A549 (cell line): ENCODE measurements around the gene TGIF1. TPM values are rescaled to one million over a fixed set of nuclear protein-coding genes. Genes with fewer than 3 reads are reported as not detected.

Experiments used
- ATAC-seq, 2 experiments: fragments of 200-7000 bp in 1 of 2; fragments of >200 bp in 1 of 2; cut with Nextera tagmentation in 1 of 2; cut with Tn5 transposase in 1 of 2; 3 replicates each; pipeline versions ENCODE4 v1.8.0 to v1.9.1; 2018 to 2020; ENCODE audit warnings: mild to moderate bottlenecking in 1 of 2, moderate library complexity in 1 of 2
- CTCF ChIA-PET: fragments of 300-600 bp; sonication (Branson Sonifier 250); formaldehyde crosslinking; extraction: SDS; loops from one replicate; lab custom pipeline; 2021; ENCODE audit warnings: antibody characterized with exemption, inconsistent platforms; lab: Yijun Ruan, JAX
- POLR2A ChIA-PET: fragments of 350-600 bp; formaldehyde crosslinking; extraction: SDS; loops from one replicate; lab custom pipeline; 2021; ENCODE audit warnings: antibody characterized with exemption, inconsistent platforms; lab: Yijun Ruan, JAX
- DNase-seq, 2 experiments: peaks; one replicate each; pipeline versions ENCODE4 v3.0.0 to v3.0.0-alpha.2; 2011 to 2016; ENCODE audit warnings: low read depth in 1 of 2, low spot score in 1 of 2
- FAIRE-seq: peaks from 2 replicates; lab custom pipeline; 2011; peaks lifted over from hg19 to GRCh38; lab: Jason Lieb, UNC
- H3K27ac ChIP-seq, 2 experiments: fragments of >200 bp; sonication (Bioruptor Twin); formaldehyde crosslinking; 3 replicates each; pipeline ENCODE4 v1.5.1; 2016 to 2017
- H3K4me1 ChIP-seq: fragments of >200 bp; sonication (Bioruptor Twin); formaldehyde crosslinking; 3 replicates; pipeline ENCODE4 v1.6.1; 2016
- H3K4me2 ChIP-seq: fragments of >200 bp; sonication (Bioruptor Twin); formaldehyde crosslinking; 3 replicates; pipeline ENCODE4 v1.6.1; 2016
- H3K4me3 ChIP-seq: fragments of >200 bp; sonication (Bioruptor Twin); formaldehyde crosslinking; 3 replicates; pipeline ENCODE4 v1.5.1; 2016
- H3K9me3 ChIP-seq: fragments of >200 bp; sonication (Bioruptor Twin); formaldehyde crosslinking; 3 replicates; pipeline ENCODE4 v1.6.1; 2016
- CEBPB ChIP-seq, 2 experiments: fragments of >200 bp in 1 of 2; sonication (Bioruptor Twin) in 1 of 2; formaldehyde crosslinking in 1 of 2; IDR thresholded peaks; 2 replicates each; pipeline ENCODE4 v1.6.1; 2012 to 2016
- CHD4 ChIP-seq: fragments of 200-600 bp; sonication (generic); IDR thresholded peaks from 2 replicates; pipeline ENCODE4 v1.6.1; 2016; ENCODE audit warnings: antibody characterized with exemption, mild to moderate bottlenecking, borderline replicate concordance
- EP300 ChIP-seq, 2 experiments: fragments of >200 bp; sonication (Bioruptor Twin); formaldehyde crosslinking; IDR thresholded peaks; 2 replicates in 1 of 2; 3 replicates in 1 of 2; pipeline ENCODE4 v1.6.1; 2016 to 2017
- FOSB ChIP-seq: fragments of 250-450 bp; sonication (Bioruptor Pico); IDR thresholded peaks from 2 replicates; pipeline ENCODE4 v1.5.0; 2020; ENCODE audit warnings: mild to moderate bottlenecking, moderate library complexity
- FOSL2 ChIP-seq, 2 experiments: fragments of 450-650 bp in 1 of 2; fragments of >200 bp in 1 of 2; sonication (Bioruptor Twin) in 1 of 2; formaldehyde crosslinking; IDR thresholded peaks; 2 replicates each; pipeline versions ENCODE4 v1.5.0 to v1.6.1; 2016 to 2020; ENCODE audit warnings: mild to moderate bottlenecking in 1 of 2, moderate library complexity in 1 of 2
- FOXS1 ChIP-seq: fragments of 250-450 bp; sonication (Bioruptor Pico); IDR thresholded peaks from 2 replicates; pipeline ENCODE4 v1.5.0; 2020; ENCODE audit warnings: mild to moderate bottlenecking, moderate library complexity
- GATA3 ChIP-seq: IDR thresholded peaks from 2 replicates; pipeline ENCODE4 v1.6.1; 2012; ENCODE audit warnings: borderline replicate concordance
- MAFK ChIP-seq: fragments of 450-650 bp; IDR thresholded peaks from 2 replicates; pipeline ENCODE4 v1.6.1; 2014; ENCODE audit not compliant: partially characterized antibody
- MAZ ChIP-seq: fragments of 150-350 bp; IDR thresholded peaks from 2 replicates; pipeline ENCODE4 v1.6.1; 2014; ENCODE audit warnings: antibody characterized with exemption, low read depth, low read length, borderline replicate concordance
- NR3C1 ChIP-seq: fragments of >200 bp; sonication (Bioruptor Twin); formaldehyde crosslinking; IDR thresholded peaks from 3 replicates; pipeline ENCODE4 v1.6.1; 2017
- PHF8 ChIP-seq: fragments of 200-600 bp; sonication (generic); IDR thresholded peaks from 2 replicates; pipeline ENCODE4 v1.6.1; 2016; ENCODE audit warnings: low read depth, mild to moderate bottlenecking, antibody characterized with exemption, moderate library complexity, borderline replicate concordance
- RAD21 ChIP-seq, 2 experiments: fragments of >200 bp in 1 of 2; sonication (Bioruptor Twin) in 1 of 2; formaldehyde crosslinking in 1 of 2; IDR thresholded peaks in 1 of 2; conservative IDR thresholded peaks in 1 of 2; 2 replicates in 1 of 2; 3 replicates in 1 of 2; pipeline ENCODE4 v1.6.1; 2012 to 2018; ENCODE audit warnings: inconsistent platforms in 1 of 2
- RARB ChIP-seq: fragments of 250-450 bp; sonication (Bioruptor Pico); IDR thresholded peaks from 2 replicates; pipeline ENCODE4 v1.8.0; 2021; ENCODE audit warnings: mild to moderate bottlenecking, moderate library complexity
- ZNF302 ChIP-seq: fragments of 250-450 bp; sonication (Bioruptor Pico); IDR thresholded peaks from 2 replicates; pipeline ENCODE4 v1.9.0; 2021; ENCODE audit warnings: inconsistent platforms, mild to moderate bottlenecking, moderate library complexity
- WGBS: methylation state at CpG from one replicate; pipeline ENCODE4 v1.1.6; 2017; ENCODE audit errors: missing lambda C conversion rate; 5-methylcytosine and 5-hydroxymethylcytosine counted together
- polyA plus RNA-seq, 4 experiments: library from polyadenylated mRNA; depleted of rRNA in 3 of 4; stranded (reverse); fragments of >200 nt; fragmentation: RNase III in 1 of 4; extraction: RNeasy Plus Mini Kit Qiagen cat#74134 plus additional on column Dnase treatment in 1 of 4; gene quantifications; 2 replicates in 3 of 4; 3 replicates in 1 of 4; pipeline ENCODE4 v1.2.3, GENCODE V29; 2011 to 2017
- TF ChIP-seq, protein P1 (sequence below): fragments of >200 bp; sonication (Bioruptor Twin); formaldehyde crosslinking; IDR thresholded peaks from 3 replicates; pipeline ENCODE4 v1.5.1; 2016
- TF ChIP-seq, protein P2 (sequence below): fragments of 200-600 bp; sonication (generic); IDR thresholded peaks from 2 replicates; pipeline ENCODE4 v1.6.1; 2016; ENCODE audit warnings: antibody characterized with exemption, mild to moderate bottlenecking, moderate library complexity
- TF ChIP-seq, protein P3 (sequence below): IDR thresholded peaks from 2 replicates; pipeline ENCODE4 v1.6.1; 2012

The TGIF1 gene
- polyA plus RNA-seq, 2 of the 4 experiments (the other 2 are of a cell fraction): 160 to 174 TPM

DNA sequence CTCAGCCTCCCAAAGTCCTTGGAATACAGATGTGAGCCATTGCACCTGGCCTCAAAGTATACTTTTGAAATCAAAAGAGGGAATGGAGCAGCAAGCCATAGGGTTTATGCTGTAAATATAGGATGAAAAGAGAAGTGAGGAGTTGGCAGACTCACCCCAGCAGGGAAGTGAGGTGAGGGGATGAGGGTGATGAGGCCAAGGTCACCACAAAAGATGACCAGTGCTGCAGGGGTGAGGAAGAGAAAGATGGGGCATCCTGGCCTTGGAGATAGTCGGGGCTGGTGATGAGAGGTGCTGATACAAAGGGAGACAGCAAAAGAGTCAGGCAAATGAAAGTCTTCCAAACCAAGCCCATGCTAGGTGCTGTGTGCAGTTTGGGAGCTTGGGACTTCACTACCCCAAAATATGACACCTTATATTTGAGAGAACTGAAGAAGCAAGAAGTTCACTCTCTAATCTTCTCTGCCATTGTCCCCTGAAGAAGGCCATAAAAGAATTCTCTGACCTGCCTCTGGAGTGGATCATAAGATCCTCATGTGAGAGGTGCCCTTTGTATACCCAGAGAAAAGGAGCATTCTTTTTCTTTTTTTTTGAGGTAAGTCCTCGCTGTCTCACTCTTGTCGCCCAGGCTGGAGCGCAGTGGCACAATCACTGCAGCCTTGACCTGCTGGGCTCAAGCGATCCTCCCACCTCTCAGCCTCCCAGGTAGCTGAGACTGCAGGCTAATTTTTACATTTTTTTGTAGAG lies 31.0 kb downstream of the TGIF1 start:
- POLR2A ChIA-PET: no interaction called here
- no peak overlapping the region for H3K4me2 ChIP-seq
- H3K27ac ChIP-seq: peak overlapping the region in 1 of 2 experiments; percentile 46; a peak in 2 of 6 replicates
- no peak for TF ChIP-seq MAFK
- TF ChIP-seq FOXS1: no peak
- TF ChIP-seq RARB (CRISPR knock-in tag): no peak
- TF ChIP-seq, protein P1, sequence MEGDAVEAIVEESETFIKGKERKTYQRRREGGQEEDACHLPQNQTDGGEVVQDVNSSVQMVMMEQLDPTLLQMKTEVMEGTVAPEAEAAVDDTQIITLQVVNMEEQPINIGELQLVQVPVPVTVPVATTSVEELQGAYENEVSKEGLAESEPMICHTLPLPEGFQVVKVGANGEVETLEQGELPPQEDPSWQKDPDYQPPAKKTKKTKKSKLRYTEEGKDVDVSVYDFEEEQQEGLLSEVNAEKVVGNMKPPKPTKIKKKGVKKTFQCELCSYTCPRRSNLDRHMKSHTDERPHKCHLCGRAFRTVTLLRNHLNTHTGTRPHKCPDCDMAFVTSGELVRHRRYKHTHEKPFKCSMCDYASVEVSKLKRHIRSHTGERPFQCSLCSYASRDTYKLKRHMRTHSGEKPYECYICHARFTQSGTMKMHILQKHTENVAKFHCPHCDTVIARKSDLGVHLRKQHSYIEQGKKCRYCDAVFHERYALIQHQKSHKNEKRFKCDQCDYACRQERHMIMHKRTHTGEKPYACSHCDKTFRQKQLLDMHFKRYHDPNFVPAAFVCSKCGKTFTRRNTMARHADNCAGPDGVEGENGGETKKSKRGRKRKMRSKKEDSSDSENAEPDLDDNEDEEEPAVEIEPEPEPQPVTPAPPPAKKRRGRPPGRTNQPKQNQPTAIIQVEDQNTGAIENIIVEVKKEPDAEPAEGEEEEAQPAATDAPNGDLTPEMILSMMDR: no peak
- CTCF ChIA-PET: interaction anchor here (0.9 to 1.6 kb wide), 3 partner anchors 8 to 185 kb away, joined by 3 to 4 read pairs (median 3); no protein-coding TSS in a partner anchor
- no peaks in the 10 kb centered on the region for H3K4me1 ChIP-seq
- no peak overlapping the region for H3K4me3 ChIP-seq
- WGBS: 89% methylated on average over 5 of the region's 5 CpGs
- ATAC-seq (no peak), DNase-seq (no peak), FAIRE-seq (no peak)
- no peaks in the 10 kb centered on the region for H3K9me3 ChIP-seq

DNA sequence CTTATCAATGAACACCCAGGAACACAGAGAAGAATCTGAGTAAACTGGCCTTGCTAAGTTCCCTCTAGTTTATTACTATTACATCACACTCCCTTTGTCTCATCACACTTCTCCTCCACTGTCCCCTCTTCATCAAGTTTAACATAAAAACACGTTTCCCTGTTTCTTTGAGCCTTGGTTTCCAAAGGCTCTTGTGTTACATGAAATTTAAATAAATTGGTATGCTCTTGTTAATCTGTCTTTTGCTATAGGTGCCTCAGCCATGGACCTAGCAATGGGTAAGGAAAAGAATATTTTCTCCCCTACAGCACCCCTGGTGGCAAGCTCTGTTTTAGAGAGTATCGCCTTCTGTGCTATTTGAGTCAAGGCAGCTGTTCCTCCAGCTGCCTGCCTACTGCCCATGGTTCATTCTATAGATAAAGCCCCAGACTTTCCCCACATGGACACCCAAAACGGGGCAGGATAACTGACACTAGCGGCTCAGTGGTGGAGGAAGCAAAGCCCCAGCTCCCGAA lies 31.8 kb downstream of the TGIF1 start:
- Histone ChIP-seq H3K4me1 (no peaks in the 10 kb centered on the region), H3K27ac (peak overlapping the region in 1 of 2 experiments; percentile 46; a peak in 2 of 6 replicates)
- ATAC-seq: peak; percentile 70 to 90; a peak in 4 of 6 replicates
- POLR2A ChIA-PET: no interaction called here
- FAIRE-seq: no peak
- CTCF ChIA-PET: interaction anchor here (1.1 to 1.6 kb wide), 6 partner anchors 8 to 185 kb away, joined by 3 to 5 read pairs (median 3); no protein-coding TSS in a partner anchor
- TF ChIP-seq FOXS1: no peak
- TF ChIP-seq ZNF302: no peak
- TF ChIP-seq, protein P1: peak; percentile 28; the same call in 2 of the 3 replicates
- peak; percentile 8 to 29; a peak in 2 of 5 replicates for TF ChIP-seq RAD21 (conservative IDR thresholded peaks at IDR 0.05 in 1 of 2, IDR thresholded peaks at IDR 0.05 in 1 of 2)
- TF ChIP-seq, all 56 proteins: peak for 2
- DNase-seq: peak in 1 of 2 experiments; percentile 28
- Histone ChIP-seq H3K4me3 (no peak overlapping the region), H3K4me2 (no peak overlapping the region), H3K9me3 (no peaks in the 10 kb centered on the region)
- 46% methylated on average over 5 of the region's 5 CpGs for WGBS

DNA sequence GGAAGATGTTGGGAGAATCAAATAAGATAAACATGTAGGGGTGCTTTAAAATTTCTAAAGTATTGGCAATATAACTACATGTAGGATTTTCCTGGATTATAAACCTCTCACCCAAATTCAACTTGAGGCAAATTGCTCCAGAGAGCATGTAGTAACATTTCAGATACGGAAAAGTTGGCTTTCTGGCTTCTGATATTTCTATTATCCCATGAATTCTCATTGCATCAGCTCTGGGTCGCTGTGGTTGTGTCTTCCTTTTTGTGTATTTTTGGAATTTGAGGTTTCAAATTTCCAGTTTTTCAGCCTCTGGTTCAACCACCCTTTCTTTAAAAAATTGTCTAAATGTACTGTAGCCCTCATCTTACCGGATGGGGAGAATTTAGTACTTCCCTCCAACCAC lies 32.3 kb downstream of the TGIF1 start:
- no peaks in the 10 kb centered on the region for H3K4me1 ChIP-seq
- FAIRE-seq (no peak), ATAC-seq (no peak), DNase-seq (no peak)
- TF ChIP-seq GATA3 (no peak), CEBPB (IDR thresholded peaks at IDR 0.05) (no peak), CHD4 (no peak), PHF8 (no peak), EP300 (IDR thresholded peaks at IDR 0.05) (no peak), MAZ (no peak), FOSL2 (IDR thresholded peaks at IDR 0.05) (no peak), FOSL2 (CRISPR knock-in tag; IDR thresholded peaks at IDR 0.05) (no peak), NR3C1 (no peak), FOSB (CRISPR knock-in tag) (no peak)
- TF ChIP-seq, protein P2, sequence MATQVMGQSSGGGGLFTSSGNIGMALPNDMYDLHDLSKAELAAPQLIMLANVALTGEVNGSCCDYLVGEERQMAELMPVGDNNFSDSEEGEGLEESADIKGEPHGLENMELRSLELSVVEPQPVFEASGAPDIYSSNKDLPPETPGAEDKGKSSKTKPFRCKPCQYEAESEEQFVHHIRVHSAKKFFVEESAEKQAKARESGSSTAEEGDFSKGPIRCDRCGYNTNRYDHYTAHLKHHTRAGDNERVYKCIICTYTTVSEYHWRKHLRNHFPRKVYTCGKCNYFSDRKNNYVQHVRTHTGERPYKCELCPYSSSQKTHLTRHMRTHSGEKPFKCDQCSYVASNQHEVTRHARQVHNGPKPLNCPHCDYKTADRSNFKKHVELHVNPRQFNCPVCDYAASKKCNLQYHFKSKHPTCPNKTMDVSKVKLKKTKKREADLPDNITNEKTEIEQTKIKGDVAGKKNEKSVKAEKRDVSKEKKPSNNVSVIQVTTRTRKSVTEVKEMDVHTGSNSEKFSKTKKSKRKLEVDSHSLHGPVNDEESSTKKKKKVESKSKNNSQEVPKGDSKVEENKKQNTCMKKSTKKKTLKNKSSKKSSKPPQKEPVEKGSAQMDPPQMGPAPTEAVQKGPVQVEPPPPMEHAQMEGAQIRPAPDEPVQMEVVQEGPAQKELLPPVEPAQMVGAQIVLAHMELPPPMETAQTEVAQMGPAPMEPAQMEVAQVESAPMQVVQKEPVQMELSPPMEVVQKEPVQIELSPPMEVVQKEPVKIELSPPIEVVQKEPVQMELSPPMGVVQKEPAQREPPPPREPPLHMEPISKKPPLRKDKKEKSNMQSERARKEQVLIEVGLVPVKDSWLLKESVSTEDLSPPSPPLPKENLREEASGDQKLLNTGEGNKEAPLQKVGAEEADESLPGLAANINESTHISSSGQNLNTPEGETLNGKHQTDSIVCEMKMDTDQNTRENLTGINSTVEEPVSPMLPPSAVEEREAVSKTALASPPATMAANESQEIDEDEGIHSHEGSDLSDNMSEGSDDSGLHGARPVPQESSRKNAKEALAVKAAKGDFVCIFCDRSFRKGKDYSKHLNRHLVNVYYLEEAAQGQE: no peak
- TF ChIP-seq, protein P3, sequence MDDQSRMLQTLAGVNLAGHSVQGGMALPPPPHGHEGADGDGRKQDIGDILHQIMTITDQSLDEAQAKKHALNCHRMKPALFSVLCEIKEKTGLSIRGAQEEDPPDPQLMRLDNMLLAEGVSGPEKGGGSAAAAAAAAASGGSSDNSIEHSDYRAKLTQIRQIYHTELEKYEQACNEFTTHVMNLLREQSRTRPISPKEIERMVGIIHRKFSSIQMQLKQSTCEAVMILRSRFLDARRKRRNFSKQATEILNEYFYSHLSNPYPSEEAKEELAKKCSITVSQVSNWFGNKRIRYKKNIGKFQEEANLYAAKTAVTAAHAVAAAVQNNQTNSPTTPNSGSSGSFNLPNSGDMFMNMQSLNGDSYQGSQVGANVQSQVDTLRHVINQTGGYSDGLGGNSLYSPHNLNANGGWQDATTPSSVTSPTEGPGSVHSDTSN: no peak
- POLR2A ChIA-PET: no interaction called here
- H3K27ac ChIP-seq: 0 out of 6 replicates have a peak overlapping the region, but pooled peaks of 1 of the 2 experiments have one; percentile 46
- no peaks in the 10 kb centered on the region for H3K9me3 ChIP-seq
- 76% methylated on average over 3 of the region's 3 CpGs for WGBS
- H3K4me3 ChIP-seq: no peak overlapping the region
- CTCF ChIA-PET: interaction anchor here (1.1 to 1.6 kb wide), 6 partner anchors 9 to 184 kb away, joined by 3 to 5 read pairs (median 3); no protein-coding TSS in a partner anchor
- no peak overlapping the region for H3K4me2 ChIP-seq
